Smooth muscle cell (in vitro differentiated cells): ENCODE data around the gene ZNF384. TPM values are rescaled to one million over a fixed set of nuclear protein-coding genes. Genes with fewer than 3 reads are reported as not detected.

Experiments
- DNase-seq: peaks from one replicate; lab custom pipeline; 2025; ENCODE audit not compliant: unreplicated experiment; lab: John Stamatoyannopoulos, UW
- H2AFZ ChIP-seq: fragments of 200-600 bp; sonication (generic); 2 replicates; pipeline ENCODE4 v1.6.0; 2016; ENCODE audit warnings: antibody characterized with exemption, low read depth, mild to moderate bottlenecking
- H3F3A ChIP-seq: fragments of 200-600 bp; sonication (generic); 2 replicates; pipeline ENCODE4 v1.6.0; 2017; ENCODE audit warnings: antibody characterized with exemption, low read depth
- H3K27ac ChIP-seq: fragments of 200-600 bp; sonication (generic); 2 replicates; pipeline ENCODE4 v1.5.1; 2016; ENCODE audit warnings: low read depth, mild to moderate bottlenecking
- H3K27me3 ChIP-seq: fragments of 200-600 bp; sonication (generic); 2 replicates; pipeline ENCODE4 v1.6.1; 2016; ENCODE audit warnings: low read depth, mild to moderate bottlenecking
- H3K36me3 ChIP-seq: fragments of 200-600 bp; sonication (generic); 2 replicates; pipeline ENCODE4 v1.5.1; 2016; ENCODE audit warnings: low read depth
- H3K4me1 ChIP-seq: fragments of 200-600 bp; sonication (generic); 2 replicates; pipeline ENCODE4 v1.5.1; 2016; ENCODE audit warnings: low read depth
- H3K4me2 ChIP-seq: fragments of 200-600 bp; sonication (generic); 2 replicates; pipeline ENCODE4 v1.6.0; 2016; ENCODE audit warnings: mild to moderate bottlenecking
- H3K4me3 ChIP-seq: fragments of 200-600 bp; sonication (generic); 2 replicates; pipeline ENCODE4 v1.5.1; 2016; ENCODE audit warnings: mild to moderate bottlenecking
- H3K79me2 ChIP-seq: fragments of 200-600 bp; sonication (generic); 2 replicates; pipeline ENCODE4 v1.6.0; 2016; ENCODE audit warnings: low read depth, mild to moderate bottlenecking
- H3K9ac ChIP-seq: fragments of 200-600 bp; sonication (generic); 2 replicates; pipeline ENCODE4 v1.6.0; 2016; ENCODE audit warnings: low read depth
- H3K9me3 ChIP-seq: fragments of 200-600 bp; sonication (generic); replicated peaks from 2 replicates; pipeline ENCODE4 v1.5.1; 2016; ENCODE audit warnings: low read depth
- H4K20me1 ChIP-seq: fragments of 200-600 bp; sonication (generic); 2 replicates; pipeline ENCODE4 v1.6.0; 2016; ENCODE audit warnings: low read depth
- WGBS: methylation state at CpG from one replicate; pipeline ENCODE4 v1.1.7; 2016; ENCODE audit warnings: low lambda C conversion rate; 5-methylcytosine and 5-hydroxymethylcytosine counted together
- polyA plus RNA-seq: library from polyadenylated mRNA; unstranded; fragments of >200 nt; fragmentation: Nextera tagmentation; extraction: Ambion mirVana; gene quantifications from 2 replicates; pipeline ENCODE4 v1.2.1, GENCODE V29; 2016
- total RNA-seq: library from RNA; depleted of rRNA; stranded (reverse); fragments of >200 nt; gene quantifications from 2 replicates; pipeline ENCODE4 v1.2.3, GENCODE V29; 2014
- TF ChIP-seq, protein P1 (sequence below): fragments of 200-600 bp; sonication (generic); IDR thresholded peaks from 2 replicates; pipeline ENCODE4 v1.5.1; 2017; ENCODE audit warnings: borderline replicate concordance, mild to moderate bottlenecking, antibody characterized with exemption; ENCODE audit not compliant: insufficient read depth, poor library complexity, severe bottlenecking

The ZNF384 gene
- total and polyA plus RNA-seq, 2 experiments from 2014 or later, result 31.0 to 36.1 TPM

DNA sequence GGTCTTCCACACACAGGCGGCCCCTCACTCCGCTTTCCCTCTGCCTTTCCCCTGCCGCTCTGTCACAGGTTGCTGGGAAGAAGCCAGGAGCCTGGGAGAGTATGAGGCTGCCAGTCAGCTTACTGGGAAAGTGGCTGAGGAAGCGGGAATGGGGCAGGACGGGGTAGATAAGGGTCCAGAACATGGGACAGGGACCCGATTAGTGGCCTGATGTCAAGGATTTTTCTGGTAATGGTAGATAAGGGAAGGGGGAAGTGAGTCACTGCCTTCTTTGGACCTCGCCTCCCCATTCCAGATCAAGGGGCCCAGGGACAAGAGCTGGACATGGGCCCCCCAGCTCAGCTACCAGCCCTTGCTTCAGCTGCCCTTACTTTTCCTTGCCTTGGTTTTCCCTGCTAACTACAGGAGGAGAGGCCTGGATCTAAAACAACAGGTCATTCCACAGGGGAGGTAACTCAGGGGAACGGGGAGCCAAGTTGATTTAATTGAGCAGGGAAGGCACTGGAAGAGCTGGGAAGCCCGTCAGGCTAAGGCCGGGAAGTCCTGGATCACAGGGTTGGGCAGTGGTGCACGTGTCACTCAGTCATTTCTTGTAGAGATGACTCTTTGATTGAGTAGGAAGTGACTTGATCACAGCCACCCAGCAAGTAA lies 49.9 kb downstream of the ZNF384 start:
- TF ChIP-seq, protein P1, sequence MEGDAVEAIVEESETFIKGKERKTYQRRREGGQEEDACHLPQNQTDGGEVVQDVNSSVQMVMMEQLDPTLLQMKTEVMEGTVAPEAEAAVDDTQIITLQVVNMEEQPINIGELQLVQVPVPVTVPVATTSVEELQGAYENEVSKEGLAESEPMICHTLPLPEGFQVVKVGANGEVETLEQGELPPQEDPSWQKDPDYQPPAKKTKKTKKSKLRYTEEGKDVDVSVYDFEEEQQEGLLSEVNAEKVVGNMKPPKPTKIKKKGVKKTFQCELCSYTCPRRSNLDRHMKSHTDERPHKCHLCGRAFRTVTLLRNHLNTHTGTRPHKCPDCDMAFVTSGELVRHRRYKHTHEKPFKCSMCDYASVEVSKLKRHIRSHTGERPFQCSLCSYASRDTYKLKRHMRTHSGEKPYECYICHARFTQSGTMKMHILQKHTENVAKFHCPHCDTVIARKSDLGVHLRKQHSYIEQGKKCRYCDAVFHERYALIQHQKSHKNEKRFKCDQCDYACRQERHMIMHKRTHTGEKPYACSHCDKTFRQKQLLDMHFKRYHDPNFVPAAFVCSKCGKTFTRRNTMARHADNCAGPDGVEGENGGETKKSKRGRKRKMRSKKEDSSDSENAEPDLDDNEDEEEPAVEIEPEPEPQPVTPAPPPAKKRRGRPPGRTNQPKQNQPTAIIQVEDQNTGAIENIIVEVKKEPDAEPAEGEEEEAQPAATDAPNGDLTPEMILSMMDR, result no peak
- Histone ChIP-seq H3K27me3 (no peaks in the 10 kb centered on the region), H3K4me3 (no peak overlapping the region), H3K79me2 (no peaks in the 10 kb centered on the region), H3K9me3 (no peaks in the 10 kb centered on the region), H3K4me2 (peak overlapping the region; percentile 31), H3K4me1 (peaks cover 6% of the 10 kb centered on the region), H3K27ac (no peak overlapping the region), H2AFZ (peak overlapping the region; percentile 8), H3K9ac (no peak overlapping the region), H4K20me1 (no peaks in the 10 kb centered on the region), H3K36me3 (no peaks in the 10 kb centered on the region), H3F3A (no peaks in the 10 kb centered on the region)
- no peak for DNase-seq
- 70% methylated on average over 11 of the region's 11 CpGs for WGBS

DNA sequence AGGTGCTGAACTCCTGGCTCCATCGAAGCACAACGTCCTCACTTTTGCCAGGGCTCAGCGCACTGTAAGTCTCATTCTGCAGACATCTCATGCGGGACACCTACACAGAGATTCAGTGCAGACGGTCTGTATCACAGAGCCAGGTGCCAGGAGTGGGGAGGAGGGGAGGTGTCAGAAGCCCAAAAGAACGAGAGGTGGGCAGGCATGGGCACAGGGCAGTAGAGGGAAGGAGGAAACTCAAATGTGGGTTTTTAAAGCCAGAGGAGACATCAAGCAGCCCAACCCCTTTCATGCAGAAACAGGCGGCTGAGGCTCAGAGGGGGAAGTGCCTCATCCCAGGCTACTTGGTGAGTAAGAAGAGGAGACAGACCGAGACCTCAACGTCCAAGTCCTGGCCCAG lies 50.9 kb downstream of the ZNF384 start:
- Histone ChIP-seq H3K27me3 (no peaks in the 10 kb centered on the region), H4K20me1 (no peaks in the 10 kb centered on the region), H3K4me2 (no peak overlapping the region), H3K4me3 (no peak overlapping the region), H3K9ac (no peak overlapping the region), H3F3A (no peaks in the 10 kb centered on the region), H3K9me3 (no peaks in the 10 kb centered on the region), H3K79me2 (no peaks in the 10 kb centered on the region), H2AFZ (no peak overlapping the region), H3K27ac (no peak overlapping the region), H3K4me1 (peaks cover 6% of the 10 kb centered on the region), H3K36me3 (no peaks in the 10 kb centered on the region)
- 70% methylated on average over 9 of the region's 9 CpGs for WGBS
- TF ChIP-seq, protein P1, result no peak
- DNase-seq, result no peak

DNA sequence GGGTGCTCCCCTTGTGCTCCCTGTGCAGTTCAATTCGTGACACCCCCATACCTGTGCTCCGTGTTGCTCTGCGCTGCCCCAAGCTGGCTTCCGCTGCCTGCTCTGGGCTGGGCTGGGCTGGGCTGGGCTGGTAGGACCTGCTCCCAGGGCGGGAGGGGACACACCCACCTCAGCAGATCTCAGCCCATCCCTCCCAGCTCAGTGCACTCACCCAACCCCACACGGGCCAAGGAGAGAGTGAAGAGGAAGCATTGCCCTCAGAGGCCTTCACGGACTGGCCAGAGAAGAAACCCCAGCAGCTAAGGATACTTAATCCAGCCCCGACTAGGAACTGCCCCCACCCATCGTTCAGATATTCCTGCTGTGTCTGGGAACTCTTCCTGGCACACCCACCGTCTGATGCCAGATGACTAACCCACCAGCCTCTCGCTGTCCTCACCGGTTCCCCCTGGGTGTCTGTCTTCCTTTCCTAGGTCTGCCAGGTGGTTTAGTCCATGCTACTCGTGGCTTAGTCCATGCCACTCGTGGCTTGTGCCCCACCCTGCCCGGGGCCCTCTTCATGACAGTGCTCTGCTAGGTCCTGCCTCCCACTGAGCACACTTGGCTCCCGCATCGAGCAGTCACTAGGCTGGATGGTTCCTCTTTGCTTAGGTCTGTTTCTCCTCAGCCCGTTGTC lies 53.2 kb downstream of the ZNF384 start, which contains the start of gene LPAR5:
LPAR5 (minus strand) TSS at position 104 of the 676 bp plus-strand sequence. CDS start 14,711 bp downstream, outside the sequence.
- no peaks in the 10 kb centered on the region for H3K9me3 ChIP-seq
- H3K27me3 ChIP-seq, result no peaks in the 10 kb centered on the region
- H3F3A ChIP-seq, result no peaks in the 10 kb centered on the region
- peak within 1 kb of the TSS; percentile 6 for H3K4me3 ChIP-seq
- H3K4me1 ChIP-seq, result peaks cover 18% of the 10 kb centered on the region
- no peaks in the 10 kb centered on the region for H4K20me1 ChIP-seq
- no peak for DNase-seq
- 31% methylated on average over 16 of the region's 18 CpGs for WGBS
- TF ChIP-seq, protein P1, result no peak
- no peaks in the 10 kb centered on the region for H3K36me3 ChIP-seq
- peak within 1 kb of the TSS; percentile 54 for H2AFZ ChIP-seq
- peak within 1 kb of the TSS; percentile 64 for H3K27ac ChIP-seq
- no peaks in the 10 kb centered on the region for H3K79me2 ChIP-seq
- peak within 1 kb of the TSS; percentile 34 for H3K9ac ChIP-seq
- peak within 1 kb of the TSS; percentile 79 for H3K4me2 ChIP-seq
